Mammary epithelial cell (primary cell): Measurements from ENCODE around the gene CDH13.

ENCODE experiments used
- CTCF ChIP-seq, 2 donors: IDR thresholded peaks in 1 of 2; conservative IDR thresholded peaks in 1 of 2; 2 replicates each; pipeline ENCODE4 v1.5.1; 2011 to 2012; ENCODE audit warnings: inconsistent platforms in 2 of 2, low read length in 2 of 2, mild to moderate bottlenecking in 2 of 2, control low read depth in 1 of 2, low read depth in 1 of 2; ENCODE audit not compliant: insufficient read depth in 1 of 2; ENCODE audit errors: extremely low read depth in 1 of 2
- EZH2 ChIP-seq: IDR thresholded peaks from 2 replicates; pipeline ENCODE4 v1.6.1; 2012; ENCODE audit warnings: low read length, inconsistent platforms, borderline replicate concordance

- TF ChIP-seq EZH2, result no peak
- no peak for TF ChIP-seq CTCF (conservative IDR thresholded peaks at IDR 0.05 in 1 of 2, IDR thresholded peaks at IDR 0.05 in 1 of 2; ENCODE audit: extremely low read depth in 1 of 2, insufficient read depth in 1 of 2, low read depth in 1 of 2, low read length in 2 of 2)
Observed at GRCh38 chr16:83680980-83681379, 1054.2 kb downstream of the CDH13 start.
